K562 (cell line): ENCODE results near the gene TCEANC. TPM values are rescaled to one million over a fixed set of nuclear protein-coding genes. Genes with fewer than 3 reads are reported as not detected.

Source experiments
- ATAC-seq: fragments of 200-7000 bp; cut with Tn5 transposase; 3 replicates; pipeline ENCODE4 v1.9.1; 2020; ENCODE audit warnings: moderate library complexity
- BruUV-seq: library from RNA; stranded (reverse); fragments of 400-500 nt; replicated peaks from 2 replicates; lab custom pipeline; 2021; lab: Mats Ljungman, UMichigan
- CTCF ChIA-PET: fragments of 300-600 bp; formaldehyde crosslinking; extraction: SDS; loops from one replicate; lab custom pipeline; 2021; ENCODE audit warnings: low intra/inter-chr PET ratio; lab: Yijun Ruan, JAX
- POLR2A ChIA-PET: fragments of 300-600, 350-650 bp; sonication (Branson Sonifier 250); formaldehyde crosslinking; extraction: SDS; loops from one replicate; lab custom pipeline; 2021; ENCODE audit warnings: antibody characterized with exemption, inconsistent platforms; lab: Yijun Ruan, JAX
- DNase-seq, 4 experiments: peaks; one replicate each; pipeline versions ENCODE4 v3.0.0 to v3.0.0-alpha.2; 2011 to 2018; ENCODE audit warnings: low spot score in 3 of 4, mixed read lengths in 3 of 4; ENCODE audit errors: extremely low read depth in 1 of 4
- FAIRE-seq: peaks from 2 replicates; lab custom pipeline; 2011; peaks lifted over from hg19 to GRCh38; lab: Jason Lieb, UNC
- H2AFZ ChIP-seq: 2 replicates; pipeline ENCODE4 v1.6.0; 2011; ENCODE audit warnings: low read depth, low read length, control low read depth, inconsistent platforms
- H3K27ac ChIP-seq: fragments of 200-600 bp; 3 replicates; pipeline ENCODE4 v1.8.0; 2011; ENCODE audit warnings: low read depth, mild to moderate bottlenecking, control low read depth, inconsistent platforms, low read length, moderate library complexity, mixed read lengths; ENCODE audit errors: extremely low read depth
- H3K27me3 ChIP-seq, 2 experiments: fragments of 300-600 bp in 1 of 2; 2 replicates in 1 of 2; 3 replicates in 1 of 2; pipeline versions ENCODE4 v1.6.0 to v1.8.0; 2011; ENCODE audit warnings: inconsistent platforms in 2 of 2, low read length in 2 of 2, mild to moderate bottlenecking in 1 of 2, mixed read lengths in 1 of 2, moderate library complexity in 1 of 2; ENCODE audit not compliant: control insufficient read depth in 2 of 2, insufficient read depth in 2 of 2
- H3K36me3 ChIP-seq: fragments of 300-600 bp; 3 replicates; pipeline ENCODE4 v1.8.0; 2011; ENCODE audit warnings: mild to moderate bottlenecking, low read length, inconsistent platforms; ENCODE audit not compliant: control insufficient read depth, insufficient read depth
- H3K4me1 ChIP-seq, 2 experiments: fragments of 200-600 bp in 1 of 2; replicated peaks in 1 of 2; 2 replicates in 1 of 2; 3 replicates in 1 of 2; pipeline versions ENCODE4 v1.5.1 to v1.8.0; 2011; ENCODE audit warnings: inconsistent platforms in 2 of 2, low read length in 2 of 2, mild to moderate bottlenecking in 1 of 2, mixed read lengths in 1 of 2, moderate library complexity in 1 of 2; ENCODE audit not compliant: control insufficient read depth in 2 of 2, insufficient read depth in 2 of 2
- H3K4me2 ChIP-seq: 2 replicates; pipeline ENCODE4 v1.6.1; 2011; ENCODE audit warnings: low read length, control low read depth, inconsistent platforms, mixed read lengths; ENCODE audit not compliant: insufficient read depth
- H3K4me3 ChIP-seq: fragments of 200-600 bp; sonication (generic), shearing (Covaris generic); 2 replicates; pipeline ENCODE4 v1.5.1; 2016; ENCODE audit warnings: control low read depth, inconsistent platforms
- H3K79me2 ChIP-seq: fragments of 200-600 bp; 3 replicates; pipeline ENCODE4 v1.8.0; 2011; ENCODE audit warnings: low read length, inconsistent platforms; ENCODE audit not compliant: control insufficient read depth, insufficient read depth
- H3K9ac ChIP-seq, 2 experiments: 2 replicates each; pipeline versions ENCODE4 v1.6.0 to v1.6.1; 2011; ENCODE audit warnings: low read depth in 2 of 2, low read length in 2 of 2, control low read depth in 1 of 2, inconsistent platforms in 1 of 2, mild to moderate bottlenecking in 1 of 2, mixed read lengths in 1 of 2; ENCODE audit not compliant: insufficient read depth in 1 of 2
- H3K9me1 ChIP-seq: one replicate; pipeline ENCODE4 v1.6.0; 2011; ENCODE audit warnings: inconsistent platforms, mild to moderate bottlenecking, low read length, moderate library complexity; ENCODE audit not compliant: control insufficient read depth, insufficient read depth
- H3K9me3 ChIP-seq: replicated peaks from 2 replicates; pipeline ENCODE4 v1.5.1; 2011; ENCODE audit warnings: low read depth, low read length, inconsistent platforms; ENCODE audit not compliant: control insufficient read depth, insufficient read depth
- H4K20me1 ChIP-seq: replicated peaks from 2 replicates; pipeline ENCODE4 v1.6.1; 2011; ENCODE audit warnings: low read length, inconsistent platforms, mixed read lengths; ENCODE audit not compliant: control insufficient read depth, insufficient read depth
- CHD2 ChIP-seq: IDR thresholded peaks from 2 replicates; pipeline ENCODE4 v1.6.1; 2011; ENCODE audit warnings: low read depth, low read length
- FOXP1 ChIP-seq: sonication (generic); formaldehyde crosslinking; IDR thresholded peaks from 2 replicates; pipeline ENCODE4 v1.8.0; 2022; ENCODE audit warnings: mild to moderate bottlenecking, missing genetic modification reagents
- SIRT6 ChIP-seq: IDR thresholded peaks from one replicate; pipeline ENCODE4 v1.6.1; 2012; ENCODE audit warnings: low read depth, mild to moderate bottlenecking, control low read depth, inconsistent platforms, low read length, moderate library complexity
- ZNF143 ChIP-seq: sonication (generic); formaldehyde crosslinking; IDR thresholded peaks from 2 replicates; pipeline ENCODE4 v1.9.0; 2022; ENCODE audit warnings: mild to moderate bottlenecking, missing genetic modification reagents
- ZNF79 ChIP-seq: fragments of 250-450 bp; sonication (Bioruptor Pico); IDR thresholded peaks from 2 replicates; pipeline ENCODE4 v1.4.0; 2020; ENCODE audit warnings: low read depth, mild to moderate bottlenecking, moderate library complexity
- in situ Hi-C: fragments of 300-500 bp; cut with MboI; formaldehyde crosslinking; loops from 4 replicates; pipeline ENCODE4 v1.15.0; 2018; ENCODE audit warnings: inconsistent platforms, mixed read lengths
- intact Hi-C: fragments of 100-400 bp; cut with micrococcal nuclease; formaldehyde crosslinking; loops from 2 replicates; pipeline ENCODE4 v1.14.2; 2022
- polyA plus RNA-seq, 8 experiments: library from polyadenylated mRNA; depleted of rRNA in 4 of 8; stranded (reverse) in 5 of 8; unstranded in 3 of 8; fragments of >200 nt; fragmentation: Nextera tagmentation in 2 of 8; fragmentation: Illumina TruSeq in 1 of 8; extraction: Ambion mirVana in 2 of 8; extraction: Trizol in 1 of 8; gene quantifications; 2 replicates each; pipeline versions ENCODE4 v1.2.1 to v1.2.3, GENCODE V29; 2011 to 2014; ENCODE audit warnings: inconsistent platforms in 1 of 8, missing spikeins in 1 of 8
- total RNA-seq, 7 experiments: library from RNA; depleted of rRNA in 6 of 7; stranded (reverse); fragments of >200 nt in 6 of 7; fragmentation: Illumina TruSeq in 2 of 7; extraction: Trizol in 2 of 7; gene quantifications; 2 replicates each; pipeline versions ENCODE4 v1.2.1 to v1.2.3, GENCODE V29; 2011 to 2021; ENCODE audit warnings: low replicate concordance in 1 of 7
- TF ChIP-seq, protein P1 (sequence below): fragments of 450-650 bp; IDR thresholded peaks from 2 replicates; pipeline ENCODE4 v1.6.1; 2017; ENCODE audit warnings: antibody characterized with exemption, mild to moderate bottlenecking
- TF ChIP-seq, protein P2 (sequence below): fragments of 250-450 bp; sonication (Bioruptor Pico); IDR thresholded peaks from 2 replicates; pipeline ENCODE4 v1.8.0; 2021; ENCODE audit warnings: borderline replicate concordance, mild to moderate bottlenecking, moderate library complexity; ENCODE audit not compliant: poor library complexity, severe bottlenecking
- TF ChIP-seq, protein P3 (sequence below): sonication (generic); formaldehyde crosslinking; IDR thresholded peaks from 2 replicates; pipeline ENCODE4 v1.8.0; 2022; ENCODE audit warnings: missing genetic modification reagents, mild to moderate bottlenecking, borderline replicate concordance

TCEANC gene
- total and polyA plus RNA-seq, 9 of the 15 experiments (the other 6 are each of a cell fraction or from before 2014, with no cell fraction given): 1.2 to 2.8 (median 2.0) TPM

DNA sequence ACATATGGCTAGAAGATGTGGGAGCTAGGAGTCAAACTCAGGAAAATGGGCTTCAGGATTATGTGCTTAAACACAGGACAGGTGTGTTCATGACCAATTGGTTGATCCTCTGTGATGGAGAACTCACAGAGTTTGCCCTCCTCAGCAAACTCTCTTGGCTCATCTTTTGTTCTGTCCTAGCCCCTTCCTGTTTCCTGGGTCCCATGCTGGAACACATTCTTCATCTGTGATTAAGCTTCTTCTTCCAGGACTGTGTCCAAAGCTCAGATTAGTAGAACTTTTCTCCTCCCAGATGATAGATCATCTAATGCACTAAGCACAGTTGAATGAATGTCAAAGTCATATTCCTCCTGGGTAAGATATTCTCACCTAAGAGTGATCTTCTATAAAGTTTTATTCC is 38.8 kb upstream of the TCEANC start:
- H3K4me2 ChIP-seq: no peak overlapping the region
- no TSS peak for BruUV-seq
- H3K36me3 ChIP-seq: no peaks in the 10 kb centered on the region
- POLR2A ChIA-PET: no interaction called here
- H3K4me3 ChIP-seq: no peak overlapping the region
- H3K27me3 ChIP-seq: peaks cover 0 to 2% of the 10 kb centered on the region in 2 experiments; a peak in 3 of 5 replicates
- intact Hi-C loops (no loop called here), in situ Hi-C loops (no loop called here)
- H3K27ac ChIP-seq: no peak overlapping the region
- DNase-seq (no peak), FAIRE-seq (no peak), ATAC-seq (no peak)
- TF ChIP-seq ZNF79 (CRISPR knock-in tag): no peak
- TF ChIP-seq ZNF143 (CRISPR knock-in tag): no peak
- TF ChIP-seq CHD2: no peak
- TF ChIP-seq FOXP1 (CRISPR knock-in tag): no peak
- TF ChIP-seq, protein P1, sequence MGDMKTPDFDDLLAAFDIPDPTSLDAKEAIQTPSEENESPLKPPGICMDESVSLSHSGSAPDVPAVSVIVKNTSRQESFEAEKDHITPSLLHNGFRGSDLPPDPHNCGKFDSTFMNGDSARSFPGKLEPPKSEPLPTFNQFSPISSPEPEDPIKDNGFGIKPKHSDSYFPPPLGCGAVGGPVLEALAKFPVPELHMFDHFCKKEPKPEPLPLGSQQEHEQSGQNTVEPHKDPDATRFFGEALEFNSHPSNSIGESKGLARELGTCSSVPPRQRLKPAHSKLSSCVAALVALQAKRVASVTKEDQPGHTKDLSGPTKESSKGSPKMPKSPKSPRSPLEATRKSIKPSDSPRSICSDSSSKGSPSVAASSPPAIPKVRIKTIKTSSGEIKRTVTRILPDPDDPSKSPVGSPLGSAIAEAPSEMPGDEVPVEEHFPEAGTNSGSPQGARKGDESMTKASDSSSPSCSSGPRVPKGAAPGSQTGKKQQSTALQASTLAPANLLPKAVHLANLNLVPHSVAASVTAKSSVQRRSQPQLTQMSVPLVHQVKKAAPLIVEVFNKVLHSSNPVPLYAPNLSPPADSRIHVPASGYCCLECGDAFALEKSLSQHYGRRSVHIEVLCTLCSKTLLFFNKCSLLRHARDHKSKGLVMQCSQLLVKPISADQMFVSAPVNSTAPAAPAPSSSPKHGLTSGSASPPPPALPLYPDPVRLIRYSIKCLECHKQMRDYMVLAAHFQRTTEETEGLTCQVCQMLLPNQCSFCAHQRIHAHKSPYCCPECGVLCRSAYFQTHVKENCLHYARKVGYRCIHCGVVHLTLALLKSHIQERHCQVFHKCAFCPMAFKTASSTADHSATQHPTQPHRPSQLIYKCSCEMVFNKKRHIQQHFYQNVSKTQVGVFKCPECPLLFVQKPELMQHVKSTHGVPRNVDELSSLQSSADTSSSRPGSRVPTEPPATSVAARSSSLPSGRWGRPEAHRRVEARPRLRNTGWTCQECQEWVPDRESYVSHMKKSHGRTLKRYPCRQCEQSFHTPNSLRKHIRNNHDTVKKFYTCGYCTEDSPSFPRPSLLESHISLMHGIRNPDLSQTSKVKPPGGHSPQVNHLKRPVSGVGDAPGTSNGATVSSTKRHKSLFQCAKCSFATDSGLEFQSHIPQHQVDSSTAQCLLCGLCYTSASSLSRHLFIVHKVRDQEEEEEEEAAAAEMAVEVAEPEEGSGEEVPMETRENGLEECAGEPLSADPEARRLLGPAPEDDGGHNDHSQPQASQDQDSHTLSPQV: no peak
- no peak for TF ChIP-seq SIRT6
- TF ChIP-seq, protein P2, sequence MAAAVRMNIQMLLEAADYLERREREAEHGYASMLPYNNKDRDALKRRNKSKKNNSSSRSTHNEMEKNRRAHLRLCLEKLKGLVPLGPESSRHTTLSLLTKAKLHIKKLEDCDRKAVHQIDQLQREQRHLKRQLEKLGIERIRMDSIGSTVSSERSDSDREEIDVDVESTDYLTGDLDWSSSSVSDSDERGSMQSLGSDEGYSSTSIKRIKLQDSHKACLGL (CRISPR knock-in tag): no peak
- TF ChIP-seq, protein P3, sequence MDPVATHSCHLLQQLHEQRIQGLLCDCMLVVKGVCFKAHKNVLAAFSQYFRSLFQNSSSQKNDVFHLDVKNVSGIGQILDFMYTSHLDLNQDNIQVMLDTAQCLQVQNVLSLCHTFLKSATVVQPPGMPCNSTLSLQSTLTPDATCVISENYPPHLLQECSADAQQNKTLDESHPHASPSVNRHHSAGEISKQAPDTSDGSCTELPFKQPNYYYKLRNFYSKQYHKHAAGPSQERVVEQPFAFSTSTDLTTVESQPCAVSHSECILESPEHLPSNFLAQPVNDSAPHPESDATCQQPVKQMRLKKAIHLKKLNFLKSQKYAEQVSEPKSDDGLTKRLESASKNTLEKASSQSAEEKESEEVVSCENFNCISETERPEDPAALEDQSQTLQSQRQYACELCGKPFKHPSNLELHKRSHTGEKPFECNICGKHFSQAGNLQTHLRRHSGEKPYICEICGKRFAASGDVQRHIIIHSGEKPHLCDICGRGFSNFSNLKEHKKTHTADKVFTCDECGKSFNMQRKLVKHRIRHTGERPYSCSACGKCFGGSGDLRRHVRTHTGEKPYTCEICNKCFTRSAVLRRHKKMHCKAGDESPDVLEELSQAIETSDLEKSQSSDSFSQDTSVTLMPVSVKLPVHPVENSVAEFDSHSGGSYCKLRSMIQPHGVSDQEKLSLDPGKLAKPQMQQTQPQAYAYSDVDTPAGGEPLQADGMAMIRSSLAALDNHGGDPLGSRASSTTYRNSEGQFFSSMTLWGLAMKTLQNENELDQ (CRISPR knock-in tag): no peak
- CTCF ChIA-PET: no interaction called here
- H3K9ac ChIP-seq: no peak overlapping the region
- no peaks in the 10 kb centered on the region for H3K79me2 ChIP-seq
- H2AFZ ChIP-seq: no peak overlapping the region
- no peaks in the 10 kb centered on the region for H3K4me1 ChIP-seq
- H3K9me3 ChIP-seq: no peaks in the 10 kb centered on the region
- no peaks in the 10 kb centered on the region for H4K20me1 ChIP-seq
- H3K9me1 ChIP-seq: no peaks in the 10 kb centered on the region
